GM21367 (cell line): ENCODE data around the gene CHST11.

ENCODE experiments used
- ATAC-seq: cut with Tn5 transposase; IDR thresholded peaks from one replicate; pipeline ENCODE4 v1.9.1; 2021; ENCODE audit not compliant: unreplicated experiment

The CHST11 gene

GRCh38 chr12:104456417-104456949, at the start of gene CHST11:
TSS of gene CHST11 (plus strand) at chr12:104456948.
- ATAC-seq = peak; percentile 53

- no peak for ATAC-seq
Observed at GRCh38 chr12:104407438-104407837, 49.3 kb upstream of the CHST11 start.

- ATAC-seq = no peak
Observed at GRCh38 chr12:104407922-104408321, 48.8 kb upstream of the CHST11 start.

GRCh38 chr12:104410326-104410725, 46.4 kb upstream of the CHST11 start:
- ATAC-seq = no peak

- ATAC-seq = no peak
Observed at GRCh38 chr12:104410786-104411185, 46.0 kb upstream of the CHST11 start.

GRCh38 chr12:104411826-104412641, 44.7 kb upstream of the CHST11 start:
- no peak for ATAC-seq

GRCh38 chr12:104412681-104413080, 44.1 kb upstream of the CHST11 start:
- ATAC-seq = no peak

GRCh38 chr12:104413330-104413729, 43.4 kb upstream of the CHST11 start:
- no peak for ATAC-seq

- no peak for ATAC-seq
Observed at GRCh38 chr12:104414581-104415341, 42.0 kb upstream of the CHST11 start.

GRCh38 chr12:104415342-104415980, 41.3 kb upstream of the CHST11 start:
- no peak for ATAC-seq

- ATAC-seq = no peak
Observed at GRCh38 chr12:104416136-104416535, 40.6 kb upstream of the CHST11 start.

- ATAC-seq = no peak
Observed at GRCh38 chr12:104416585-104416984, 40.2 kb upstream of the CHST11 start.

GRCh38 chr12:104419717-104420116, 37.0 kb upstream of the CHST11 start:
- no peak for ATAC-seq

- no peak for ATAC-seq
Observed at GRCh38 chr12:104420868-104421267, 35.9 kb upstream of the CHST11 start.

GRCh38 chr12:104421343-104421742, 35.4 kb upstream of the CHST11 start:
- ATAC-seq = no peak

- no peak for ATAC-seq
Observed at GRCh38 chr12:104422441-104422840, 34.3 kb upstream of the CHST11 start.

- ATAC-seq = no peak
Observed at GRCh38 chr12:104423273-104423672, 33.5 kb upstream of the CHST11 start.

GRCh38 chr12:104423809-104424208, 32.9 kb upstream of the CHST11 start:
- no peak for ATAC-seq

- ATAC-seq = no peak
Observed at GRCh38 chr12:104424955-104425354, 31.8 kb upstream of the CHST11 start.

GRCh38 chr12:104425614-104426013, 31.1 kb upstream of the CHST11 start:
- ATAC-seq = no peak

- no peak for ATAC-seq
Observed at GRCh38 chr12:104426926-104427546, 29.7 kb upstream of the CHST11 start.
